ENCODE results near the gene ISLR. TPM values are rescaled to one million over a fixed set of nuclear protein-coding genes. Genes with fewer than 3 reads are reported as not detected.
"Not testable (repeated sequence)": the region's sequence is repeated elsewhere in the genome, so short reads cannot be mapped to it uniquely, and the experiment has no call there.

ISLR gene
- total and polyA plus RNA-seq, 9 of the 15 experiments (the other 6 are each of a cell fraction or from before 2014, with no cell fraction given): not detected

DNA sequence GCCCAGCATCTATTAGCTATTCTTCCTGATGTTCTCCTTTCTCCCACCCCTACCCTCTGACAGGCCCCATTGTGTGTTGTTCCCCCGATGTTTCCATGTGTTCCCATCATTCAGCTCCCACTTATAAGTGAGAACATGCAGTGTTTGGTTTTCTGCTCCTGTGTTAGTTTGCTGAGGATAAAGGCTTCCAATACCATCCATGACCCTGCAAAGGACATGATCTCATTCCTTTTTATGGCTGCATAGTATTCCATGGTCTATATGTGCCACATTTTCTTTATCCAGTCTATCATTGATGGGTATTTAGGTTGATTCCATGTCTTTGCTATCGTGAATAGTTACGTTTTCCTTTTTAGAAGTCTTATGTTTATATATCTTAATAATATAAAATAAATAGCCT lies 13.1 kb upstream of the ISLR start:
- POLR2A ChIA-PET: interaction anchor here (0.6 kb wide), 1 partner anchor 203 kb away, joined by 3 read pairs; no protein-coding TSS in a partner anchor
- H3K4me1 ChIP-seq (replicated peaks in 1 of 2; ENCODE audit: control insufficient read depth in 2 of 2, insufficient read depth in 2 of 2, low read length in 2 of 2); BruUV-seq (replicated peaks); H3K27ac ChIP-seq (ENCODE audit: extremely low read depth, low read depth, low read length); intact Hi-C loops (cut with micrococcal nuclease); H3K4me3 ChIP-seq; FAIRE-seq; H3K9ac ChIP-seq (ENCODE audit: insufficient read depth in 1 of 2, low read depth in 2 of 2, low read length in 2 of 2); in situ Hi-C loops (cut with MboI); DNase-seq (ENCODE audit: extremely low read depth in 1 of 4, low spot score in 3 of 4); H2AFZ ChIP-seq (ENCODE audit: low read depth, low read length); H3K9me1 ChIP-seq (ENCODE audit: control insufficient read depth, insufficient read depth, low read length); H3K36me3 ChIP-seq (ENCODE audit: control insufficient read depth, insufficient read depth, low read length); ATAC-seq; CTCF ChIA-PET (ENCODE audit: low intra/inter-chr PET ratio); H3K79me2 ChIP-seq (ENCODE audit: control insufficient read depth, insufficient read depth, low read length); H3K9me3 ChIP-seq (replicated peaks; ENCODE audit: control insufficient read depth, insufficient read depth, low read depth, low read length); H3K4me2 ChIP-seq (ENCODE audit: insufficient read depth, low read length): not testable (repeated sequence)
- Histone ChIP-seq H3K27me3 (ENCODE audit: control insufficient read depth in 2 of 2, insufficient read depth in 2 of 2, low read length in 2 of 2) (peaks cover 19 to 20% of the 10 kb centered on the region in 2 experiments), H4K20me1 (replicated peaks; ENCODE audit: control insufficient read depth, insufficient read depth, low read length) (peaks cover 15% of the 10 kb centered on the region; the same call in 1 of the 2 replicates)
- TF ChIP-seq ZNF146 (CRISPR knock-in tag; IDR thresholded peaks at IDR 0.05; ENCODE audit: unreplicated experiment): peak; percentile 13
- 0% methylated on average over 3 of the region's 3 CpGs for WGBS (ENCODE audit: insufficient coverage, low coverage, missing lambda C conversion rate)

GRCh38 chr15:74162195-74162536 lies 11.3 kb upstream of the ISLR start:
- CTCF ChIA-PET (ENCODE audit: low intra/inter-chr PET ratio); in situ Hi-C loops (cut with MboI): not testable (repeated sequence)
- 0% methylated on average over 2 of the region's 3 CpGs for WGBS (ENCODE audit: insufficient coverage, low coverage, missing lambda C conversion rate)

More at GRCh38 chr15:74162195-74162536, 11.3 kb upstream of the ISLR start:
- H3K36me3 ChIP-seq (ENCODE audit: control insufficient read depth, insufficient read depth, low read length); ATAC-seq; H3K4me3 ChIP-seq; H2AFZ ChIP-seq (ENCODE audit: low read depth, low read length); H3K79me2 ChIP-seq (ENCODE audit: control insufficient read depth, insufficient read depth, low read length); H3K9me1 ChIP-seq (ENCODE audit: control insufficient read depth, insufficient read depth, low read length); POLR2A ChIA-PET; BruUV-seq (replicated peaks); H3K27ac ChIP-seq (ENCODE audit: extremely low read depth, low read depth, low read length); DNase-seq (ENCODE audit: extremely low read depth in 1 of 4, low spot score in 3 of 4); FAIRE-seq; H3K9me3 ChIP-seq (replicated peaks; ENCODE audit: control insufficient read depth, insufficient read depth, low read depth, low read length); H3K9ac ChIP-seq (ENCODE audit: insufficient read depth in 1 of 2, low read depth in 2 of 2, low read length in 2 of 2); intact Hi-C loops (cut with micrococcal nuclease); H3K4me2 ChIP-seq (ENCODE audit: insufficient read depth, low read length); H3K4me1 ChIP-seq (replicated peaks in 1 of 2; ENCODE audit: control insufficient read depth in 2 of 2, insufficient read depth in 2 of 2, low read length in 2 of 2): not testable (repeated sequence)
- 0 out of 2 replicates have a peak, but pooled peaks cover 11% of the 10 kb centered on the region for H4K20me1 ChIP-seq (replicated peaks; ENCODE audit: control insufficient read depth, insufficient read depth, low read length)
- H3K27me3 ChIP-seq (ENCODE audit: control insufficient read depth in 2 of 2, insufficient read depth in 2 of 2, low read length in 2 of 2): peaks cover 10 to 11% of the 10 kb centered on the region in 2 experiments; a peak in 4 of 5 replicates
